ENCODE results near the gene AMOTL1. TPM values are rescaled to one million over a fixed set of nuclear protein-coding genes. Genes with fewer than 3 reads are reported as not detected.
"Not testable (repeated sequence)": the region's sequence is repeated elsewhere in the genome, so short reads cannot be mapped to it uniquely, and the experiment has no call there.

The AMOTL1 gene
- total RNA-seq, 1 donor from 2014 or later, result 57.2 TPM

DNA sequence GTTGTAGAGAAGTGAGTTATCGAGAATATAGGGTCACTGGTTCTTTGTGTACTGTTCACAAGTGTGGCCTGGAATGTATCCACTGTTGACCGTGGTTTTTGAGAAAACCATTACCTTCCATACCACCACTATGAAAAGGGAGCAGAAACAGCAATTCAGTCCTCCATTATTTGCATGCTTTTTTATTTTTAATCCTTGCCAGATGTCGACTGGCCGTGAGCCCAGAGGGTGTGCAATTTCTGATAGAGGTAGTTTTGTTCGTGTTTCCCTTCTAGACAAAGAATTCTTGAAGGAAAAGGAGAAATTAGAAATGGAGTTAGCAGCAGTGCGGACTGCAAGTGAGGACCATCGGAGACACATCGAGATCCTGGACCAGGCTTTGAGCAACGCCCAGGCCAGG lies 81.7 kb downstream of the AMOTL1 start:
- Histone ChIP-seq H3K4me3 (no peak overlapping the region), H3K4me1 (peaks cover 21% of the 10 kb centered on the region), H3K27me3 (ENCODE audit: low read depth) (no peaks in the 10 kb centered on the region), H3K36me3 (peaks cover 46% of the 10 kb centered on the region), H3K9me3 (no peaks in the 10 kb centered on the region), H3K27ac (no peak overlapping the region)
- intact Hi-C loops (cut with DNase I), result no loop called here
- DNase-seq, result no peak
- TF ChIP-seq CTCF (IDR thresholded peaks at IDR 0.05), result no peak
- no peak for ATAC-seq

GRCh38 chr11:94851864-94852636 lies 83.9 kb downstream of the AMOTL1 start:
- Histone ChIP-seq H3K27ac (no peak overlapping the region), H3K4me1 (peaks cover 18% of the 10 kb centered on the region), H3K27me3 (ENCODE audit: low read depth) (no peaks in the 10 kb centered on the region), H3K36me3 (peaks cover 68% of the 10 kb centered on the region), H3K9me3 (no peaks in the 10 kb centered on the region), H3K4me3 (no peak overlapping the region)
- intact Hi-C loops (cut with DNase I), result no loop called here
- TF ChIP-seq CTCF (IDR thresholded peaks at IDR 0.05), result no peak
- no peak for DNase-seq
- no peak for ATAC-seq

GRCh38 chr11:94853288-94853687 lies 85.1 kb downstream of the AMOTL1 start:
- ATAC-seq; H3K4me3 ChIP-seq; H3K9me3 ChIP-seq; intact Hi-C loops (cut with DNase I); H3K27me3 ChIP-seq (ENCODE audit: low read depth); H3K27ac ChIP-seq; DNase-seq: not testable (repeated sequence)
- Histone ChIP-seq H3K4me1 (peaks cover 18% of the 10 kb centered on the region), H3K36me3 (peaks cover 81% of the 10 kb centered on the region)

DNA sequence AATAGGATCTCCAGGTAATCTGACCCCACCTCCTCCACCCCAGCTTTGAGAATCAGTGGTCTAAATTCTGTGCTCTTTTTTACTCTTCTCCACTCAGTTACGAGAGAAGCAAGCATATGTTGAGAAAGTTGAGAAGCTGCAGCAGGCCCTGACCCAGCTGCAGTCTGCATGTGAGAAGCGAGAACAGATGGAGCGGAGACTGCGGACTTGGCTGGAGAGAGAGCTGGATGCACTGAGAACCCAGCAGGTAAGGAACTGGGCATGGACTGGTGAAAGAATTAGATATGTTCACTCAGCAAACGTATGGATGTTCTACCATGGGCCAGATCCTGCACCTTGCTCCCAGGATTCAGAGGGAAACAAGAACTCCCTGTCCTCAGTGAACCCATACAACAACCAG lies 85.7 kb downstream of the AMOTL1 start:
- H3K4me1 ChIP-seq, result peaks cover 18% of the 10 kb centered on the region
- DNase-seq (no peak), ATAC-seq (no peak)
- intact Hi-C loops (cut with DNase I), result no loop called here
- H3K27me3 ChIP-seq (ENCODE audit: low read depth), result no peaks in the 10 kb centered on the region
- H3K36me3 ChIP-seq, result peaks cover 86% of the 10 kb centered on the region
- TF ChIP-seq CTCF (IDR thresholded peaks at IDR 0.05), result no peak
- no peaks in the 10 kb centered on the region for H3K9me3 ChIP-seq
- no peak overlapping the region for H3K4me3 ChIP-seq
- no peak overlapping the region for H3K27ac ChIP-seq

DNA sequence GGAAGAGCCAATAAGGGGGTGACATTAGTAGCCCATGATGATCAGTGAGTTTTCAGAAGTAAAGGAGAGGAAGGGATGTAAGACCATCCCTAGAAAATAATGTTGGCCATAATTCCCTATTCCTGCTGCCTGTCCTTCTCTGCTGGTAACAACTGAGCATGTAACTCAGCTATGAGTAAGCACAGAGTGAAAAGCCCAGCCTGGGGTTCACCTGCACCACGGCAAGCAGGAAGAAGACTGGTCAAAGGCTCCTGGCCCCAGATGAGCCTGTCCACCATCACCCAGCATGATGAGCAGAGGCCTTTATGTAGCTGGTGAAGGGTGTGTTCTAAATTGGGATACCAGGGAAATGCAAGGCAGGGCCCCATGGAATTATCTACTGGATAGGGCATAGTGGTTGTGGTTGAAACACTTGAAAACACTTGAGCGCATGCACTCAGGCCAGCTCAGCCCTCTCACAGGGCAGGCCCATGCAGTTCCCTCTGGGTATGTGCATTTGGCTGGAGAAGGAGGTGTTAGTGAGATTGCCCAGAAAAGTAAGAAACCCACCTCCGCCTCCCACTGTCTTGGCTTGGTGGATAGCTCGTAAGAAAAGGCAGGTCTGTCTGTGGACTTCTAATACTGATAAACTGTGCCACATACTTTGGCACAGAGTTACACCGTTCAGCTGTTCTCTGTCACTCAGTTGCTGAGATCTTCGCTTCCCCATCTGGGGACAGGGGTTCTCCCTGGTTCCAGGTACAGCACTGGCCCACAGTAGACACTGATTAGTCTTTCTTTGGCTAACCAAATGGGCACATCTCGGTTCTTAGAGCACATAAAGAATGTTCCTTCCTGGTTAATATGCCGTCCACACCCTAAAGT lies 86.8 kb downstream of the AMOTL1 start:
- Histone ChIP-seq H3K9me3 (no peaks in the 10 kb centered on the region), H3K4me3 (no peak overlapping the region), H3K36me3 (peaks cover 95% of the 10 kb centered on the region), H3K27me3 (ENCODE audit: low read depth) (no peaks in the 10 kb centered on the region), H3K27ac (peak overlapping the region; percentile 9), H3K4me1 (peaks cover 18% of the 10 kb centered on the region)
- DNase-seq (no peak), ATAC-seq (peak; percentile 91 to 98)
- no peak for TF ChIP-seq CTCF (IDR thresholded peaks at IDR 0.05)
- intact Hi-C loops (cut with DNase I), result no loop called here

DNA sequence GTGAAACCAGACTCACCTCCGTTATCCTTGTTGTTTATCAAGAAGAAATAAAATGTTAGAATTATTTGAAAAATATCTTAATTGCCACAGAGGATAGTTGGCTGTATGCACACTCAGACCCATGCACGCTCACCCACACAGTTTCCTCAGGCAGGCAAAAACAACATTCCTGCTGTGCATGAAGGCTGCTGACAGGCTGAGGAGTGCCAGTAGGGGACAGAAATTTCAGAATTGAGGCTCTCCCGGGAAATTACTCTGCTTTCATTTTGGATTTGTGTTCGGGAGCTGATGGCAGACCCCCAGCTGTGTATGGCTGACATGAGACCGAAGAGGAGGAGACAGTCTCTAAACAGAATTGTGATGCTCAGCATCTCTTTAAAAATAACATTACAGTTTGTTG lies 87.5 kb downstream of the AMOTL1 start:
- Histone ChIP-seq H3K27ac (peak overlapping the region; percentile 9), H3K4me3 (no peak overlapping the region), H3K9me3 (no peaks in the 10 kb centered on the region), H3K36me3 (peaks cover 95% of the 10 kb centered on the region), H3K4me1 (peaks cover 18% of the 10 kb centered on the region), H3K27me3 (ENCODE audit: low read depth) (no peaks in the 10 kb centered on the region)
- intact Hi-C loops (cut with DNase I), result no loop called here
- ATAC-seq (peak in 1 of 2 donors; percentile 33), DNase-seq (no peak)
- TF ChIP-seq CTCF (IDR thresholded peaks at IDR 0.05), result no peak

All from lower lobe of right lung (tissue), 2 donors.